Naive B cell (primary cell): Measurements from ENCODE around the gene S100A6. TPM values are rescaled to one million over a fixed set of nuclear protein-coding genes. Genes with fewer than 3 reads are reported as not detected.

Source experiments
- ATAC-seq, 2 donors: fragments of 150-1000 bp; cut with Tn5 transposase; 2 replicates each; pipeline ENCODE4 v1.10.0; 2021; ENCODE audit warnings: low read depth in 2 of 2, mild to moderate bottlenecking in 2 of 2, moderate library complexity in 2 of 2
- DNase-seq: peaks from one replicate; pipeline ENCODE4 v3.0.0; 2022
- H3K27ac Mint-ChIP-seq, 6 donors: one replicate each; pipeline ENCODE4 v1.8.0; 2020 to 2022; ENCODE audit warnings: mild to moderate bottlenecking in 6 of 6, mixed read lengths in 6 of 6, moderate library complexity in 5 of 6, inconsistent platforms in 2 of 6
- H3K27me3 Mint-ChIP-seq, 3 donors: one replicate each; pipeline ENCODE4 v1.8.0; 2021 to 2022; ENCODE audit warnings: mixed read lengths in 3 of 3, mild to moderate bottlenecking in 1 of 3
- H3K36me3 Mint-ChIP-seq, 2 donors: one replicate each; pipeline ENCODE4 v1.8.0; 2020 to 2022; ENCODE audit warnings: mixed read lengths in 2 of 2, inconsistent platforms in 1 of 2, mild to moderate bottlenecking in 1 of 2
- H3K4me1 Mint-ChIP-seq, 3 donors: one replicate each; pipeline ENCODE4 v1.8.0; 2020 to 2022; ENCODE audit warnings: mixed read lengths in 3 of 3, inconsistent platforms in 1 of 3, mild to moderate bottlenecking in 1 of 3, moderate library complexity in 1 of 3
- H3K4me3 Mint-ChIP-seq, 8 donors: one replicate each; pipeline ENCODE4 v1.8.0; 2020 to 2022; ENCODE audit warnings: mild to moderate bottlenecking in 8 of 8, mixed read lengths in 8 of 8, moderate library complexity in 8 of 8, inconsistent platforms in 2 of 8
- H3K9me3 Mint-ChIP-seq, 7 donors: one replicate each; pipeline ENCODE4 v1.8.0; 2020 to 2022; ENCODE audit warnings: mixed read lengths in 7 of 7, mild to moderate bottlenecking in 5 of 7, inconsistent platforms in 2 of 7, moderate library complexity in 1 of 7
- polyA plus RNA-seq, 6 donors: library from polyadenylated mRNA; unstranded; fragments of 300-500 nt; fragmentation: Illumina TruSeq; gene quantifications; one replicate each; pipeline ENCODE4 v1.2.3, GENCODE V29; 2021; ENCODE audit warnings: low read depth in 6 of 6

The S100A6 gene
- polyA plus RNA-seq, 6 donors from 2014 or later = 131 to 239 (median 154) TPM

- Mint-ChIP-seq H3K27ac (no peak overlapping the region), H3K27me3 (no peaks in the 10 kb centered on the region), H3K9me3 (no peaks in the 10 kb centered on the region), H3K4me1 (peaks cover 0 to 6% (median 4%) of the 10 kb centered on the region in 3 donors), H3K4me3 (no peak overlapping the region), H3K36me3 (no peaks in the 10 kb centered on the region)
- no peak for DNase-seq
- ATAC-seq = no peak
These were observed 27.7 kb downstream of the S100A6 start for GRCh38 chr1:153507926-153508583.

GRCh38 chr1:153506831-153507413 is 28.9 kb downstream of the S100A6 start:
- Mint-ChIP-seq H3K27ac (peak overlapping the region in 1 of 6 donors; percentile 49), H3K27me3 (no peaks in the 10 kb centered on the region), H3K36me3 (no peaks in the 10 kb centered on the region), H3K4me3 (no peak overlapping the region), H3K9me3 (no peaks in the 10 kb centered on the region), H3K4me1 (peaks cover 0 to 6% (median 4%) of the 10 kb centered on the region in 3 donors)
- ATAC-seq (no peak), DNase-seq (no peak)

GRCh38 chr1:153506386-153506785 is 29.4 kb downstream of the S100A6 start:
- Mint-ChIP-seq H3K36me3 (no peaks in the 10 kb centered on the region), H3K4me3 (no peak overlapping the region), H3K27me3 (no peaks in the 10 kb centered on the region), H3K9me3 (no peaks in the 10 kb centered on the region), H3K27ac (no peak overlapping the region), H3K4me1 (peaks cover 0 to 6% (median 4%) of the 10 kb centered on the region in 3 donors)
- DNase-seq (no peak), ATAC-seq (no peak)

- Mint-ChIP-seq H3K4me1 (no peaks in the 10 kb centered on the region), H3K4me3 (no peak overlapping the region), H3K9me3 (peaks cover 0 to 2% (median 0%) of the 10 kb centered on the region in 7 donors), H3K36me3 (no peaks in the 10 kb centered on the region), H3K27ac (no peak overlapping the region), H3K27me3 (peaks cover 0 to 6% (median 0%) of the 10 kb centered on the region in 3 donors)
- no peak for DNase-seq
- ATAC-seq = no peak
These were observed 30.2 kb downstream of the S100A6 start for GRCh38 chr1:153505576-153505975.

- Mint-ChIP-seq H3K9me3 (peaks cover 0 to 2% (median 0%) of the 10 kb centered on the region in 7 donors), H3K4me1 (no peaks in the 10 kb centered on the region), H3K27me3 (peaks cover 5 to 22% (median 11%) of the 10 kb centered on the region in 3 donors), H3K36me3 (no peaks in the 10 kb centered on the region), H3K27ac (peak overlapping the region in 1 of 6 donors; percentile 33), H3K4me3 (peak overlapping the region in 1 of 8 donors; percentile 52)
- no peak for ATAC-seq
- no peak for DNase-seq
These were observed 32.0 kb downstream of the S100A6 start for GRCh38 chr1:153503766-153504165.

- H3K9me3 Mint-ChIP-seq = peaks cover 0 to 2% (median 0%) of the 10 kb centered on the region in 7 donors
- peaks cover 10 to 12% (median 12%) of the 10 kb centered on the region in 3 donors for H3K4me1 Mint-ChIP-seq
- peaks cover 15 to 32% (median 23%) of the 10 kb centered on the region in 3 donors for H3K27me3 Mint-ChIP-seq
- ATAC-seq = no peak
- H3K4me3 Mint-ChIP-seq = no peak overlapping the region
- no peak overlapping the region for H3K27ac Mint-ChIP-seq
- no peaks in the 10 kb centered on the region for H3K36me3 Mint-ChIP-seq
- DNase-seq = no peak
These were observed 37.0 kb downstream of the S100A6 start for GRCh38 chr1:153498746-153499145.

GRCh38 chr1:153495536-153495935 is 40.3 kb downstream of the S100A6 start:
- no peaks in the 10 kb centered on the region for H3K9me3 Mint-ChIP-seq
- peak in 1 of 2 donors; percentile 10 for ATAC-seq
- H3K36me3 Mint-ChIP-seq = no peaks in the 10 kb centered on the region
- H3K4me3 Mint-ChIP-seq = peak overlapping the region in 1 of 8 donors; percentile 28
- peaks cover 23 to 49% (median 31%) of the 10 kb centered on the region in 3 donors for H3K27me3 Mint-ChIP-seq
- no peak for DNase-seq
- H3K27ac Mint-ChIP-seq = peak overlapping the region in 5 of 6 donors; percentile 40 to 75 (median 48)
- H3K4me1 Mint-ChIP-seq = peaks cover 10 to 16% (median 12%) of the 10 kb centered on the region in 3 donors

- H3K27ac Mint-ChIP-seq = peak overlapping the region in 4 of 6 donors; percentile 11 to 73 (median 32)
- peak overlapping the region in 2 of 8 donors; percentile 0 to 50 for H3K4me3 Mint-ChIP-seq
These were observed 40.7 kb downstream of the S100A6 start for GRCh38 chr1:153494976-153495535.

GRCh38 chr1:153493343-153493960 is 42.3 kb downstream of the S100A6 start:
- H3K27ac Mint-ChIP-seq = peak overlapping the region in 1 of 6 donors; percentile 24
- H3K27me3 Mint-ChIP-seq = peaks cover 12 to 37% (median 33%) of the 10 kb centered on the region in 3 donors
- peaks cover 10 to 16% (median 12%) of the 10 kb centered on the region in 3 donors for H3K4me1 Mint-ChIP-seq
- peak overlapping the region in 1 of 8 donors; percentile 26 for H3K4me3 Mint-ChIP-seq
- no peaks in the 10 kb centered on the region for H3K9me3 Mint-ChIP-seq
- ATAC-seq (no peak), DNase-seq (no peak)
- H3K36me3 Mint-ChIP-seq = no peaks in the 10 kb centered on the region

More at GRCh38 chr1:153494976-153495535, 40.7 kb downstream of the S100A6 start:
- peaks cover 21 to 50% (median 33%) of the 10 kb centered on the region in 3 donors for H3K27me3 Mint-ChIP-seq
- DNase-seq (peak; percentile 69), ATAC-seq (peak; percentile 88 to 92)
- H3K4me1 Mint-ChIP-seq = peaks cover 10 to 16% (median 12%) of the 10 kb centered on the region in 3 donors
- H3K36me3 Mint-ChIP-seq = no peaks in the 10 kb centered on the region
- no peaks in the 10 kb centered on the region for H3K9me3 Mint-ChIP-seq

GRCh38 chr1:153490272-153491051 is 45.3 kb downstream of the S100A6 start:
- H3K27ac Mint-ChIP-seq = peak overlapping the region in 2 of 6 donors; percentile 62 to 88
- peaks cover 15 to 44% (median 41%) of the 10 kb centered on the region in 3 donors for H3K27me3 Mint-ChIP-seq
- DNase-seq (no peak), ATAC-seq (no peak)
- no peak overlapping the region for H3K4me3 Mint-ChIP-seq
- no peaks in the 10 kb centered on the region for H3K36me3 Mint-ChIP-seq
- peaks cover 8 to 13% (median 8%) of the 10 kb centered on the region in 3 donors for H3K4me1 Mint-ChIP-seq
- peaks cover 0 to 2% (median 0%) of the 10 kb centered on the region in 7 donors for H3K9me3 Mint-ChIP-seq

GRCh38 chr1:153488731-153489130 is 47.1 kb downstream of the S100A6 start:
- no peak for ATAC-seq
- H3K27me3 Mint-ChIP-seq = peaks cover 26 to 57% (median 56%) of the 10 kb centered on the region in 3 donors
- peaks cover 0 to 3% (median 0%) of the 10 kb centered on the region in 7 donors for H3K9me3 Mint-ChIP-seq
- no peak for DNase-seq
- no peak overlapping the region for H3K4me3 Mint-ChIP-seq
- no peak overlapping the region for H3K27ac Mint-ChIP-seq
- H3K4me1 Mint-ChIP-seq = peaks cover 0 to 5% (median 0%) of the 10 kb centered on the region in 3 donors
- no peaks in the 10 kb centered on the region for H3K36me3 Mint-ChIP-seq

GRCh38 chr1:153487707-153488106 is 48.1 kb downstream of the S100A6 start:
- ATAC-seq (no peak), DNase-seq (no peak)
- H3K36me3 Mint-ChIP-seq = no peaks in the 10 kb centered on the region
- H3K9me3 Mint-ChIP-seq = peaks cover 0 to 3% (median 0%) of the 10 kb centered on the region in 7 donors
- no peaks in the 10 kb centered on the region for H3K4me1 Mint-ChIP-seq
- no peak overlapping the region for H3K4me3 Mint-ChIP-seq
- peaks cover 30 to 63% (median 53%) of the 10 kb centered on the region in 3 donors for H3K27me3 Mint-ChIP-seq
- peak overlapping the region in 1 of 6 donors; percentile 12 for H3K27ac Mint-ChIP-seq
